SK-N-SH treated with all-trans-retinoic acid at 6 μM for 48 hours (cell line): ENCODE results near the gene MAD2L2.

Source experiments
- ATAC-seq: fragments of 200-7000 bp; cut with Tn5 transposase; 3 replicates; pipeline ENCODE4 v1.9.1; 2020; ENCODE audit warnings: mild to moderate bottlenecking, moderate library complexity
- ARNTL ChIP-seq: fragments of 450-650 bp; formaldehyde crosslinking; IDR thresholded peaks from 2 replicates; pipeline ENCODE4 v1.5.0; 2020; ENCODE audit warnings: low read depth, mild to moderate bottlenecking, moderate library complexity, borderline replicate concordance
- BACH2 ChIP-seq: fragments of 250-450 bp; sonication (Bioruptor Pico); IDR thresholded peaks from 2 replicates; pipeline ENCODE4 v1.9.0; 2021; ENCODE audit warnings: mild to moderate bottlenecking, borderline replicate concordance
- CREB5 ChIP-seq: fragments of 250-450 bp; sonication (Bioruptor Pico); IDR thresholded peaks from 2 replicates; pipeline ENCODE4 v1.5.1; 2020; ENCODE audit warnings: low read depth, mild to moderate bottlenecking, moderate library complexity
- CSDC2 ChIP-seq: fragments of 250-450 bp; sonication (Bioruptor Pico); IDR thresholded peaks from 2 replicates; pipeline ENCODE4 v1.5.0; 2020; ENCODE audit warnings: mild to moderate bottlenecking, moderate library complexity
- CSRNP3 ChIP-seq: fragments of 250-450 bp; sonication (Bioruptor Pico); IDR thresholded peaks from 2 replicates; pipeline ENCODE4 v1.5.1; 2021; ENCODE audit warnings: mild to moderate bottlenecking, moderate library complexity
- ESRRG ChIP-seq: fragments of 250-450 bp; sonication (Bioruptor Pico); IDR thresholded peaks from 2 replicates; pipeline ENCODE4 v1.6.1; 2021; ENCODE audit warnings: mild to moderate bottlenecking
- GLIS3 ChIP-seq: fragments of 250-450 bp; sonication (Bioruptor Pico); IDR thresholded peaks from 2 replicates; pipeline ENCODE4 v1.5.0; 2020; ENCODE audit warnings: mild to moderate bottlenecking, moderate library complexity
- ISL1 ChIP-seq: fragments of 250-450 bp; sonication (Bioruptor Pico); IDR thresholded peaks from 2 replicates; pipeline ENCODE4 v2.1.2; 2022; ENCODE audit warnings: mild to moderate bottlenecking, moderate library complexity
- OSR1 ChIP-seq: fragments of 250-450 bp; sonication (Bioruptor Pico); IDR thresholded peaks from 2 replicates; pipeline ENCODE4 v1.8.0; 2022; ENCODE audit warnings: moderate library complexity, mild to moderate bottlenecking, inconsistent platforms
- PATZ1 ChIP-seq: fragments of 250-450 bp; sonication (Bioruptor Pico); IDR thresholded peaks from 2 replicates; pipeline ENCODE4 v1.8.0; 2020; ENCODE audit warnings: mild to moderate bottlenecking, moderate library complexity, borderline replicate concordance
- POU6F1 ChIP-seq: fragments of 250-450 bp; sonication (Bioruptor Pico); IDR thresholded peaks from 2 replicates; pipeline ENCODE4 v1.8.0; 2021; ENCODE audit warnings: low read depth, mild to moderate bottlenecking, moderate library complexity, borderline replicate concordance
- PPARA ChIP-seq: fragments of 250-450 bp; sonication (Bioruptor Pico); IDR thresholded peaks from 2 replicates; pipeline ENCODE4 v1.5.0; 2020; ENCODE audit warnings: mild to moderate bottlenecking, borderline replicate concordance
- RARB ChIP-seq: fragments of 250-450 bp; sonication (Bioruptor Pico); IDR thresholded peaks from 2 replicates; pipeline ENCODE4 v1.8.0; 2021; ENCODE audit warnings: mild to moderate bottlenecking, moderate library complexity
- SNAI2 ChIP-seq: fragments of 250-450 bp; sonication (Bioruptor Pico); IDR thresholded peaks from 2 replicates; pipeline ENCODE4 v1.5.0; 2020; ENCODE audit warnings: mild to moderate bottlenecking, moderate library complexity
- TCF4 ChIP-seq: fragments of 250-450 bp; sonication (Bioruptor Pico); IDR thresholded peaks from 2 replicates; pipeline ENCODE4 v1.8.0; 2021; ENCODE audit warnings: mild to moderate bottlenecking, moderate library complexity, borderline replicate concordance
- TOX ChIP-seq: fragments of 250-450 bp; sonication (Bioruptor Pico); IDR thresholded peaks from 2 replicates; pipeline ENCODE4 v1.8.0; 2021; ENCODE audit warnings: mild to moderate bottlenecking, moderate library complexity, borderline replicate concordance
- ZC3H10 ChIP-seq: fragments of 250-450 bp; sonication (Bioruptor Pico); IDR thresholded peaks from 2 replicates; pipeline ENCODE4 v1.5.1; 2021; ENCODE audit warnings: mild to moderate bottlenecking, moderate library complexity
- ZFP3 ChIP-seq: fragments of 250-450 bp; sonication (Bioruptor Pico); IDR thresholded peaks from 2 replicates; pipeline ENCODE4 v1.5.0; 2020; ENCODE audit warnings: mild to moderate bottlenecking, moderate library complexity
- ZFP30 ChIP-seq: fragments of 450-650 bp; formaldehyde crosslinking; IDR thresholded peaks from 2 replicates; pipeline ENCODE4 v1.5.0; 2022; ENCODE audit warnings: mild to moderate bottlenecking, moderate library complexity
- ZNF565 ChIP-seq: fragments of 450-650 bp; formaldehyde crosslinking; conservative IDR thresholded peaks from 2 replicates; pipeline ENCODE4 v1.5.0; 2020; ENCODE audit warnings: low read depth, mild to moderate bottlenecking, moderate library complexity
- ZNF70 ChIP-seq: fragments of 450-650 bp; formaldehyde crosslinking; IDR thresholded peaks from 2 replicates; pipeline ENCODE4 v1.5.0; 2020; ENCODE audit warnings: mild to moderate bottlenecking, moderate library complexity
- ZNF8 ChIP-seq: fragments of 450-650 bp; formaldehyde crosslinking; IDR thresholded peaks from 2 replicates; pipeline ENCODE4 v1.5.0; 2020; ENCODE audit warnings: mild to moderate bottlenecking, moderate library complexity
- TF ChIP-seq, protein P1 (sequence below): fragments of 250-450 bp; sonication (Bioruptor Pico); IDR thresholded peaks from 2 replicates; pipeline ENCODE4 v1.5.0; 2020; ENCODE audit warnings: mild to moderate bottlenecking, moderate library complexity

Gene MAD2L2

DNA sequence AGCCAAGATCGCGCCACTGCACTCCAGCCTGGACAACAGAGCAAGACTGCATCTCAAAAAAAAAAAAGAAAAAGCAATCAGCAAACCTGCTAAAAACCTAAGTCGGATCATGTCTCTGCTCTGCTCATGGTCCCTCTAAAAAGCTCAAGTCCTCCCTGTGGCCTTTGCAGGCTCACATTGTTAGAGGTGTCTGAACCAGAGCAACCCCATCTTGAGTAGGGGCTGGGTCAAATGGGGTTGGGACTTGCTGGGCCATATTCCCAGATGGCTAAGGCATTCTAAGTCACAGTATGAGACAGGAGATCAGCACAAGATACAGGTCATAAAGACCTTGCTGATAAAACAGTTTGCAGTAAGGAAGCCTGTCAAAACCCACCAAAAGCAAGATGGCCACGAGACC, 7.6 kb upstream of the MAD2L2 start:
- no peak for ATAC-seq
- no peak for TF ChIP-seq TCF4
- TF ChIP-seq OSR1 (CRISPR knock-in tag) = no peak
- TF ChIP-seq ZNF70 (CRISPR knock-in tag) = no peak
- TF ChIP-seq POU6F1 = no peak
- no peak for TF ChIP-seq SNAI2
- no peak for TF ChIP-seq ZNF8 (CRISPR knock-in tag)
- TF ChIP-seq ZC3H10 = no peak
- no peak for TF ChIP-seq ZFP30 (CRISPR knock-in tag)
- no peak for TF ChIP-seq CSDC2 (CRISPR knock-in tag)
- no peak for TF ChIP-seq ESRRG (CRISPR knock-in tag)
- TF ChIP-seq BACH2 (CRISPR knock-in tag) = no peak
- no peak for TF ChIP-seq ZNF565 (CRISPR knock-in tag)
- TF ChIP-seq TOX (CRISPR knock-in tag) = no peak
- TF ChIP-seq PATZ1 (CRISPR knock-in tag) = no peak
- TF ChIP-seq, protein P1, sequence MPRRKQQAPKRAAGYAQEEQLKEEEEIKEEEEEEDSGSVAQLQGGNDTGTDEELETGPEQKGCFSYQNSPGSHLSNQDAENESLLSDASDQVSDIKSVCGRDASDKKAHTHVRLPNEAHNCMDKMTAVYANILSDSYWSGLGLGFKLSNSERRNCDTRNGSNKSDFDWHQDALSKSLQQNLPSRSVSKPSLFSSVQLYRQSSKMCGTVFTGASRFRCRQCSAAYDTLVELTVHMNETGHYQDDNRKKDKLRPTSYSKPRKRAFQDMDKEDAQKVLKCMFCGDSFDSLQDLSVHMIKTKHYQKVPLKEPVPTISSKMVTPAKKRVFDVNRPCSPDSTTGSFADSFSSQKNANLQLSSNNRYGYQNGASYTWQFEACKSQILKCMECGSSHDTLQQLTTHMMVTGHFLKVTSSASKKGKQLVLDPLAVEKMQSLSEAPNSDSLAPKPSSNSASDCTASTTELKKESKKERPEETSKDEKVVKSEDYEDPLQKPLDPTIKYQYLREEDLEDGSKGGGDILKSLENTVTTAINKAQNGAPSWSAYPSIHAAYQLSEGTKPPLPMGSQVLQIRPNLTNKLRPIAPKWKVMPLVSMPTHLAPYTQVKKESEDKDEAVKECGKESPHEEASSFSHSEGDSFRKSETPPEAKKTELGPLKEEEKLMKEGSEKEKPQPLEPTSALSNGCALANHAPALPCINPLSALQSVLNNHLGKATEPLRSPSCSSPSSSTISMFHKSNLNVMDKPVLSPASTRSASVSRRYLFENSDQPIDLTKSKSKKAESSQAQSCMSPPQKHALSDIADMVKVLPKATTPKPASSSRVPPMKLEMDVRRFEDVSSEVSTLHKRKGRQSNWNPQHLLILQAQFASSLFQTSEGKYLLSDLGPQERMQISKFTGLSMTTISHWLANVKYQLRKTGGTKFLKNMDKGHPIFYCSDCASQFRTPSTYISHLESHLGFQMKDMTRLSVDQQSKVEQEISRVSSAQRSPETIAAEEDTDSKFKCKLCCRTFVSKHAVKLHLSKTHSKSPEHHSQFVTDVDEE (CRISPR knock-in tag) = no peak
- no peak for TF ChIP-seq PPARA (CRISPR knock-in tag)
- TF ChIP-seq RARB (CRISPR knock-in tag) = no peak
- no peak for TF ChIP-seq ARNTL (CRISPR knock-in tag)
- TF ChIP-seq CREB5 = no peak

GRCh38 chr1:11685210-11685752, 4.3 kb upstream of the MAD2L2 start:
- ATAC-seq = no peak
- no peak for TF ChIP-seq ZFP30 (CRISPR knock-in tag)
- TF ChIP-seq CSDC2 (CRISPR knock-in tag) = no peak
- no peak for TF ChIP-seq GLIS3 (CRISPR knock-in tag)
- TF ChIP-seq ZFP3 (CRISPR knock-in tag) = no peak
- TF ChIP-seq PPARA (CRISPR knock-in tag) = no peak
- no peak for TF ChIP-seq ZNF565 (CRISPR knock-in tag)
- no peak for TF ChIP-seq CSRNP3
- no peak for TF ChIP-seq OSR1 (CRISPR knock-in tag)
- TF ChIP-seq ESRRG (CRISPR knock-in tag) = no peak
- TF ChIP-seq, protein P1 (CRISPR knock-in tag) = no peak
- no peak for TF ChIP-seq CREB5
- TF ChIP-seq PATZ1 (CRISPR knock-in tag) = no peak
- no peak for TF ChIP-seq TOX (CRISPR knock-in tag)
- TF ChIP-seq ZNF70 (CRISPR knock-in tag) = no peak
- TF ChIP-seq ARNTL (CRISPR knock-in tag) = no peak
- TF ChIP-seq BACH2 (CRISPR knock-in tag) = no peak
- TF ChIP-seq ISL1 (CRISPR knock-in tag) = no peak
- TF ChIP-seq SNAI2 = no peak
